Measurements from ENCODE around the gene SNRNP48.

DNA sequence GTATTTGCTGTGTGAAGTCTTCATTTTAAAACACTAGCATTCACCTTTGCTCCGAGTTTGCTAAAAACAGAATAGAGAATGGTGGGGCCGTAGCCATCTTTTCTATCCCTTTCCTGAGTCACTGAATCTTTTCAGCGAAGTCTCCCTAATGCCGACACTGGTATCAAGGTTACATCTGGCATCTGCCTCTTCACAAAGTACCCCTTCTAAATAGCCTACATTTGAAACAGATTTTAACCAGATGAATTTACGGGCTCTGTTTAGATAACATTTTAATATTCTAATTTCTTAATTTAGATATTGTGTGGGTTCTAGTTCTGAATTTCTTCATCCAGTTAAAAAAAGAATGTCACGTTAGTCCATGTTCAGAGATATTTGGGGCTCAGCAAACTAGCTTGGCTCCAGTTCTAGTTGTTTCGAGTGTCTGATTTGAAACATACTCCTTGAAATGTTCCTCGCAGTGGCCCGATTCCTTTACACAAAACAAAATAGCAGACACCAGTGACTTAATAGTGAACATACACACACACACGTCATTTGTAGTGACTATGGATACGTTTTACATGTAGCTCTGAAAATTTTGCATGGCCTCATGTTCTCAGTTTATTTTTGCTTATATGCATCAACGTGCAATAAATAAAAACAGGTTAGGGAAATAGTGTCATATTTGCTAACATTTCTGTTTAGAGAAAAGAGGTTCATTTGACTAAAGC, 33.4 kb upstream of the SNRNP48 start:
- TF ChIP-seq POLR2A (IDR thresholded peaks at IDR 0.05; ENCODE audit: low read length) (no peak), GATA1 (IDR thresholded peaks at IDR 0.05; ENCODE audit: low read depth, low read length) (no peak)
